LNCaP clone FGC (cell line): Measurements from ENCODE around the gene MRM3.

Experiments
- DNase-seq: peaks from one replicate; pipeline ENCODE4 v3.0.0-alpha.2; 2011; ENCODE audit warnings: low read depth
- H3K4me3 ChIP-seq: 2 replicates; pipeline ENCODE4 v1.5.1; 2011; ENCODE audit warnings: mild to moderate bottlenecking, low read depth, low read length, control low read depth
- CTCF ChIP-seq: IDR thresholded peaks from 2 replicates; pipeline ENCODE4 v1.5.1; 2012; ENCODE audit warnings: mild to moderate bottlenecking; ENCODE audit not compliant: control insufficient read depth, insufficient read depth; ENCODE audit errors: extremely low read depth

The MRM3 gene

GRCh38 chr17:792277-792676, 10.1 kb downstream of the MRM3 start:
- H3K4me3 ChIP-seq = no peak overlapping the region
- no peak for DNase-seq
- TF ChIP-seq CTCF = no peak

GRCh38 chr17:794876-795275, 12.7 kb downstream of the MRM3 start:
- peak overlapping the region; percentile 23 for H3K4me3 ChIP-seq
- peak; percentile 94 for TF ChIP-seq CTCF
- DNase-seq = peak; percentile 73

GRCh38 chr17:795276-795675, 13.1 kb downstream of the MRM3 start:
- TF ChIP-seq CTCF = no peak

GRCh38 chr17:795721-796120, 13.6 kb downstream of the MRM3 start:
- no peak for TF ChIP-seq CTCF
- DNase-seq = no peak
- no peak overlapping the region for H3K4me3 ChIP-seq

More at GRCh38 chr17:795276-795675, 13.1 kb downstream of the MRM3 start:
- H3K4me3 ChIP-seq = peak overlapping the region; percentile 23
- no peak for DNase-seq

- no peak for DNase-seq
- TF ChIP-seq CTCF = no peak
- H3K4me3 ChIP-seq = no peak overlapping the region
These were observed 14.5 kb downstream of the MRM3 start for GRCh38 chr17:796609-797008.

GRCh38 chr17:797236-797840, 15.2 kb downstream of the MRM3 start:
- no peak overlapping the region for H3K4me3 ChIP-seq
- no peak for DNase-seq
- TF ChIP-seq CTCF = no peak

GRCh38 chr17:798246-798645, 16.1 kb downstream of the MRM3 start:
- no peak for DNase-seq

More at GRCh38 chr17:798246-798645, 16.1 kb downstream of the MRM3 start:
- no peak overlapping the region for H3K4me3 ChIP-seq
- TF ChIP-seq CTCF = no peak
